Erythroblast (primary cell): ENCODE measurements around the gene NEURL4.

Source experiments
- GATA1 ChIP-seq: IDR thresholded peaks from 2 replicates; pipeline ENCODE4 v1.6.1; 2011; ENCODE audit warnings: low read depth, mild to moderate bottlenecking, control low read depth, low read length, moderate library complexity
- POLR2A ChIP-seq: IDR thresholded peaks from 2 replicates; pipeline ENCODE4 v1.6.1; 2011; ENCODE audit warnings: mild to moderate bottlenecking, low read length

DNA sequence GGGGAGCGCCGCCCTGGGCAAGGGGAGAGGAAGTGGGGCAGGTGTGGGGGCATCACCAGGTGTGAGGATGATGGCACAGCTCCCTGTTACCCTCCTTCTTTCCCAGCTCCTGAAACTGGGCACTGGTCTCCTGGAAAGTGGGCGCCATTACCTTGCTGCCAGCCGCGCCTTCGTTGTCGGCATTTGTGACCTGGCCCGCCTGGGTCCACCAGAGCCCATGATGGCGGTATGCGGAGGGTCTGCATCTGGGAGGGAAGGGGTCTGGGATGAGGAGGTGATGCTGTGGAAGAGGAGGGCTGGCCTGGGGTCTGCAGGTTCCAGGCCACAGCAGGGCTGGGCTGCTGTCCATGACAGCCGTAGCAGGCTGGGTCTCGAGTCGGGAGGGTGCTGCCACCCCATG lies 12.7 kb upstream of the NEURL4 start:
- TF ChIP-seq POLR2A: no peak
- TF ChIP-seq GATA1: no peak
